22Rv1 (cell line): Measurements from ENCODE around the gene TANK.

ENCODE experiments used
- CTCF ChIP-seq: fragments of 450-650 bp; IDR thresholded peaks from 2 replicates; pipeline ENCODE4 v1.5.1; 2017; ENCODE audit warnings: mild to moderate bottlenecking
- ZFX ChIP-seq: fragments of 450-650 bp; IDR thresholded peaks from 2 replicates; pipeline ENCODE4 v1.6.1; 2017; ENCODE audit warnings: antibody characterized with exemption, borderline replicate concordance

DNA sequence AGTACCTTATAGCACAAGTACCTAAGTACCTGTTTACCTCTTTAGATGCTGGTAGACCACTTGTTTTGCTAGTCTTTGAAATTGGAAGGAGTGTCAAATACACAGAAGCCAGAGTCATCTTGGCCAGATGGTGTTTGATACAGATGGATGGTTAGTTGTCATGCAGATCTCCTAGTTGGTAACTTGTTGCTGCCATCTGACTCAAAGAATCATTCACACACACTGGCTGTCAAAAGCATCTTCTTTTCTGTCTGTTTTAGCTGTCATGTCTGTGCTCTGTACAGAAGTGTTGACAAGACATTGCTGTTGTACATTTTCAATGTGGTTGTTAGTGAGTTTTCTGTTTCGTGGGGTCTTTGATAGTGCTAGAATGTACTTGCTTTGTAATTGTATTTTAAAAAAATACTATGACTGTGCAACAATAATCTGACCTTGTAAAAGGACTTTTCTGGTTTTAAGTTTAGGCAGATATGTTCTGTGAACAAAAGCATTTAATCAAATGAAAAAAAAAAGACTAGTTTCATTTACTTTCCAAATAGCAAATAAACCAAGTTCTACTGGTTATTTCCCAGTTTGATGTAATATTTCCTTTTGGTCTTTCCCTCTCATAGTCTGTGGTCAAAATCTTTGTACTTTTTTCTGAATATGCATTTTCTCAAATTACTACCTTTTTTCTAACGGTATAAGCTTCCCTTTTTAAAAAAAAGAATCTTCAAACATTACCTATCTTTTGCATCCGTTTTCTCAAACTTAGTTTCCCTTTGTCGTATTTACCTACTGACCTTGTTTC is 39.9 kb downstream of the TANK start:
- TF ChIP-seq CTCF (no peak), ZFX (no peak)
